ENCODE results near the gene FEZF1.

- TF ChIP-seq CTCF (IDR thresholded peaks at IDR 0.05) (no peak), POLR2A (IDR thresholded peaks at IDR 0.05) (no peak)
These were observed 4.9 kb upstream of the FEZF1 start for GRCh38 chr7:122309421-122309820.
